Parathyroid adenoma (tissue), 2 donors: ENCODE results near the gene BRMS1.
"Not testable (repeated sequence)": the region's sequence is repeated elsewhere in the genome, so short reads cannot be mapped to it uniquely, and the experiment has no call there.

Experiments used
- H2AFZ ChIP-seq: fragments of 300-600 bp; sonication (generic); one replicate; pipeline ENCODE4 v1.7.0; 2017; ENCODE audit warnings: antibody characterized with exemption, mild to moderate bottlenecking
- H3K27ac ChIP-seq: fragments of 300-600 bp; sonication (generic); one replicate; pipeline ENCODE4 v1.7.0; 2017
- H3K27me3 ChIP-seq: fragments of 300-600 bp; sonication (generic); one replicate; pipeline ENCODE4 v1.7.0; 2017; ENCODE audit warnings: low read length; ENCODE audit not compliant: control insufficient read depth, insufficient read depth
- H3K36me3 ChIP-seq: fragments of 300-600 bp; sonication (generic); one replicate; pipeline ENCODE4 v1.7.0; 2017; ENCODE audit warnings: low read length; ENCODE audit not compliant: control insufficient read depth, insufficient read depth
- H3K4me1 ChIP-seq: fragments of 300-600 bp; sonication (generic); one replicate; pipeline ENCODE4 v1.7.0; 2017; ENCODE audit warnings: control low read depth
- H3K4me2 ChIP-seq: fragments of 300-600 bp; sonication (generic); one replicate; pipeline ENCODE4 v1.7.0; 2017; ENCODE audit warnings: low read length
- H3K4me3 ChIP-seq: fragments of 300-600 bp; sonication (generic); one replicate; pipeline ENCODE4 v1.7.0; 2017; ENCODE audit warnings: low read depth, low read length
- H3K79me2 ChIP-seq: fragments of 300-600 bp; sonication (generic); one replicate; pipeline ENCODE4 v1.7.0; 2017; ENCODE audit warnings: control low read depth
- H3K9ac ChIP-seq: fragments of 300-600 bp; sonication (generic); one replicate; pipeline ENCODE4 v1.7.0; 2017; ENCODE audit warnings: mild to moderate bottlenecking
- H3K9me3 ChIP-seq: fragments of 300-600 bp; sonication (generic); one replicate; pipeline ENCODE4 v1.7.0; 2017; ENCODE audit warnings: low read length; ENCODE audit not compliant: control insufficient read depth
- CTCF ChIP-seq: fragments of 300-600 bp; sonication (generic); IDR thresholded peaks from one replicate; pipeline ENCODE4 v1.7.0; 2017; ENCODE audit warnings: antibody characterized with exemption, mild to moderate bottlenecking
- donor health status: primary hyperparathyroidism.

Gene BRMS1

DNA sequence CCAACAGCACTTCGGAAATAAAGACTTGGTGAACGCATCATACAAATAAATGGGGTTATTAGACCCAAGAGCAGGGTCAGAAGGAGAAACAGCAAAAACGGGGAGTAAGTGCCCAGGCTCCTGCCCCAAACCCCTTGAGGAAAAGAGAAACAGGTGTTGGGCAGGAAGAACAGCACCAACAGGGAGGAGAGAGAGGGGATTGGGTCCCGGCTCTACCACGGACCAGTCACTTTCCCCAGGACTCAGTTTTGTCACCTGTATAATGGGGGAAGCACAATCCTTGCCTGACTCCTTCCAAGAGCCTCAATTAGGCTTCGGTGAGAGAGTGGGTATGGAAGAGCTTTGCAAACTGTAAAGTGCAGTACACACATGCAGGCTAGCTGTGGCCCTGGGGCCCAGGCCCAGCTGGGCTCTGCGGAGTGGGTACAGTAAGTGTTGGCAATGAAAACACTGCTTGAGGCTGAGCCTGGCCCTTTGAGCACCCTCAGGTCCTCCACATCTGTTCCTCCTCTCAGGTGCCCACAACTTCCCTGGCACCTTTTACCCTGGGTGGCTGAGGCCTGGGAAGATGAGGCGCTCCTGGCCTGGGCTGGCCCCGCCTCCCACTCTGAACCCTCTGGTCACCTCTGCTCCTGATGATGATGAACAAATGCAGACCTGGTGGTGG lies 17.7 kb upstream of the BRMS1 start:
- Histone ChIP-seq H3K79me2 (no peaks in the 10 kb centered on the region), H2AFZ (no peak overlapping the region), H3K36me3 (no peaks in the 10 kb centered on the region), H3K9ac (no peak overlapping the region), H3K9me3 (no peaks in the 10 kb centered on the region), H3K27ac (no peak overlapping the region), H3K27me3 (no peaks in the 10 kb centered on the region), H3K4me1 (no peaks in the 10 kb centered on the region), H3K4me3 (no peak overlapping the region), H3K4me2 (no peak overlapping the region)
- no peak for TF ChIP-seq CTCF

- no peaks in the 10 kb centered on the region for H3K27me3 ChIP-seq
- H3K9me3 ChIP-seq: no peaks in the 10 kb centered on the region
- no peak overlapping the region for H3K4me3 ChIP-seq
- no peak for TF ChIP-seq CTCF
- no peak overlapping the region for H3K9ac ChIP-seq
- H3K36me3 ChIP-seq: no peaks in the 10 kb centered on the region
- H3K4me1 ChIP-seq: no peaks in the 10 kb centered on the region
- no peak overlapping the region for H2AFZ ChIP-seq
- no peak overlapping the region for H3K27ac ChIP-seq
- no peak overlapping the region for H3K4me2 ChIP-seq
- no peaks in the 10 kb centered on the region for H3K79me2 ChIP-seq
Measured at GRCh38 chr11:66361502-66361941, 16.6 kb upstream of the BRMS1 start.

GRCh38 chr11:66360406-66361073 lies 15.6 kb upstream of the BRMS1 start:
- Histone ChIP-seq H3K4me3 (no peak overlapping the region), H3K27me3 (no peaks in the 10 kb centered on the region), H3K9ac (no peak overlapping the region), H3K9me3 (no peaks in the 10 kb centered on the region), H3K79me2 (no peaks in the 10 kb centered on the region), H3K27ac (no peak overlapping the region), H2AFZ (no peak overlapping the region), H3K36me3 (no peaks in the 10 kb centered on the region), H3K4me2 (no peak overlapping the region), H3K4me1 (no peaks in the 10 kb centered on the region)
- no peak for TF ChIP-seq CTCF

DNA sequence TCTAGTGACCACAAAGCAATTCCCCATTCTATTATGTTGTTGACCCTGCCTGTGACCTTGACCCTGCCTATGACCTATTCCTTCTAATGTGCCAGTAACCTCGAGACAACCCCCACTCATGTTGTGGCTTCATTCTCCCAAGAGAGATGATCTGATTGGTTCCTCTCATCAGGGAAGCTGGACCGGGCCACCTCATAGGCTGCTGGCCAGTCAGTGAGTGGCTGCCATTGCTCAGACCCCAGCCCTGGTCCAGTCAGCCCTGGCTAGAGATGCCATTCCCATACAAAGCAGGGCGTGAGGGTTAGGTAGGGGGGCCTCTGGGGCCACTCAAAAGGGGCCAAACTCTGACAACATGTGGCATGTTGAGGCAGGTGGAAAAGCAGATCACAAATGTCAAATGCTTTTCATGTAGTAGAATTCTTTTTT lies 14.8 kb upstream of the BRMS1 start:
- H3K27me3 ChIP-seq: no peaks in the 10 kb centered on the region
- no peak overlapping the region for H3K27ac ChIP-seq
- no peaks in the 10 kb centered on the region for H3K79me2 ChIP-seq
- H2AFZ ChIP-seq: no peak overlapping the region
- TF ChIP-seq CTCF: no peak
- no peaks in the 10 kb centered on the region for H3K9me3 ChIP-seq
- H3K4me2 ChIP-seq: no peak overlapping the region
- no peak overlapping the region for H3K9ac ChIP-seq
- H3K4me3 ChIP-seq: no peak overlapping the region
- H3K4me1 ChIP-seq: no peaks in the 10 kb centered on the region
- H3K36me3 ChIP-seq: no peaks in the 10 kb centered on the region

DNA sequence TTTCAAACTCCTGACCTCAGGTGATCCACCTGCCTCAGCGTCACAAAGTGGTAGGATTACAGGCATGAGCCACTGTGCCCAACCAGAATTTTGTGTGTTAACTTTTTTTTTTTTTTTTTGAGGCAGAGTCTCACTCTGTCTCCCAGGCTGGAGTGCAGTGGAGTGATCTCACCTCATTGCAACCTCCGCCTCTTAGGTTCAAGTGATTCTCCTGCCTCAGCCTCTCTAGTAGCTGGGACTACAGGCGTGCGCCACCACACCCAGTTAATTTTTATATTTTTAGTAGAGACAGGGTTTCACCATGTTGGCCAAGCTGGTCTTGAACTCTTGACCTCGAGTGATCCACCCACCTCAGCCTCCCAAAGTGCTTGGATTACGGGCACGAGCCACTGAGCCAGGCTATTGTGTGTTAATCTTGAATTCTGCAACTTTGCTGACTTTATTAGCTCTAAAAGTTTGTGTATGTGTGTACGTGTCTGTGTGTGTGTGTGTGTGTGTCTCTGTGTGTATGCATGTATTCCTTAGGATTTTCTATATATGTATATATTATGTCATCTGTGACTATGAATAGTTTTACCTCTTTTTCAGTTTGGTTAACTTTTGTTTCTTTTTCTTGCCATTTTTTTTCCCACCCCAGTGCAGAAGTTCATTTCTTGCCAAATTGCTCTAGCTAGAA lies 5.8 kb upstream of the BRMS1 start:
- H3K4me2 ChIP-seq, H3K36me3 ChIP-seq, H3K27me3 ChIP-seq, H3K9me3 ChIP-seq, H3K4me3 ChIP-seq, H3K27ac ChIP-seq, H3K4me1 ChIP-seq, H3K79me2 ChIP-seq, H2AFZ ChIP-seq, H3K9ac ChIP-seq: not testable (repeated sequence)
